GM23338 (cell line): Measurements from ENCODE around the gene ZNF326. TPM values are rescaled to one million over a fixed set of nuclear protein-coding genes. Genes with fewer than 3 reads are reported as not detected.

Experiments
- ATAC-seq: fragments of 200-7000 bp; cut with Tn5 transposase; 3 replicates; pipeline ENCODE4 v1.9.1; 2020
- DNase-seq: peaks from one replicate; pipeline ENCODE4 v3.0.0-alpha.2; 2015; ENCODE audit warnings: low spot score
- H2AFZ ChIP-seq: fragments of 200-600 bp; sonication (generic); 2 replicates; pipeline ENCODE4 v1.8.0; 2016; ENCODE audit warnings: antibody characterized with exemption, mild to moderate bottlenecking, moderate library complexity
- H3F3A ChIP-seq: fragments of 200-600 bp; sonication (generic); replicated peaks from 2 replicates; pipeline ENCODE4 v1.8.0; 2017; ENCODE audit warnings: antibody characterized with exemption, mixed run types, low read depth
- H3K27ac ChIP-seq: fragments of 200-600 bp; sonication (generic); 2 replicates; pipeline ENCODE4 v1.6.1; 2016; ENCODE audit warnings: low read depth
- H3K27me3 ChIP-seq: fragments of 200-600 bp; sonication (generic); 2 replicates; pipeline ENCODE4 v1.8.0; 2016; ENCODE audit warnings: mild to moderate bottlenecking, mixed run types, moderate library complexity; ENCODE audit not compliant: insufficient read depth
- H3K36me3 ChIP-seq: fragments of 200-600 bp; sonication (generic); 2 replicates; pipeline ENCODE4 v1.8.0; 2016; ENCODE audit warnings: mild to moderate bottlenecking; ENCODE audit not compliant: insufficient read depth
- H3K4me1 ChIP-seq: fragments of 200-600 bp; sonication (generic); 2 replicates; pipeline ENCODE4 v1.8.0; 2016; ENCODE audit warnings: mild to moderate bottlenecking, moderate library complexity; ENCODE audit not compliant: insufficient read depth
- H3K4me2 ChIP-seq: fragments of 200-600 bp; sonication (generic); 2 replicates; pipeline ENCODE4 v1.7.1; 2017; ENCODE audit warnings: mixed run types
- H3K4me3 ChIP-seq: fragments of 200-600 bp; sonication (generic); 2 replicates; pipeline ENCODE4 v1.6.1; 2016; ENCODE audit warnings: mixed run types
- H3K79me2 ChIP-seq: fragments of 200-600 bp; sonication (generic); replicated peaks from 2 replicates; pipeline ENCODE4 v1.8.0; 2017; ENCODE audit warnings: mild to moderate bottlenecking; ENCODE audit not compliant: insufficient read depth
- H3K9me2 ChIP-seq: fragments of 200-600 bp; sonication (generic); 2 replicates; pipeline ENCODE4 v1.8.0; 2017; ENCODE audit not compliant: insufficient read depth
- H4K20me1 ChIP-seq: fragments of 200-600 bp; sonication (generic); replicated peaks from 2 replicates; pipeline ENCODE4 v1.8.0; 2017; ENCODE audit warnings: mild to moderate bottlenecking; ENCODE audit not compliant: insufficient read depth
- H3K27ac Mint-ChIP-seq: 2 replicates; pipeline ENCODE4 v1.8.0; 2020; ENCODE audit warnings: inconsistent platforms, mild to moderate bottlenecking, moderate library complexity, mixed read lengths
- H3K27me3 Mint-ChIP-seq: 3 replicates; pipeline ENCODE4 v1.8.0; 2022; ENCODE audit warnings: low read depth, mild to moderate bottlenecking, moderate library complexity, mixed read lengths, inconsistent platforms; ENCODE audit not compliant: insufficient read depth, poor library complexity
- H3K36me3 Mint-ChIP-seq: 3 replicates; pipeline ENCODE4 v1.8.0; 2021; ENCODE audit warnings: low read depth, mild to moderate bottlenecking, inconsistent platforms, moderate library complexity, mixed read lengths
- H3K4me1 Mint-ChIP-seq: 3 replicates; pipeline ENCODE4 v1.8.0; 2020; ENCODE audit warnings: mild to moderate bottlenecking, inconsistent platforms, mixed read lengths
- H3K4me3 Mint-ChIP-seq: 3 replicates; pipeline ENCODE4 v1.8.0; 2021; ENCODE audit warnings: moderate library complexity, mild to moderate bottlenecking, inconsistent platforms, mixed read lengths
- H3K9me3 Mint-ChIP-seq: 3 replicates; pipeline ENCODE4 v1.8.0; 2020; ENCODE audit warnings: moderate library complexity, mild to moderate bottlenecking, inconsistent platforms, mixed read lengths
- CREB1 ChIP-seq: fragments of 250-450 bp; sonication (Bioruptor Pico); IDR thresholded peaks from 2 replicates; pipeline ENCODE4 v1.5.0; 2020; ENCODE audit warnings: low read depth, mild to moderate bottlenecking, moderate library complexity
- EZH2 ChIP-seq: fragments of 200-600 bp; sonication (generic); IDR thresholded peaks from one replicate; pipeline ENCODE4 v1.8.0; 2017; ENCODE audit warnings: antibody characterized with exemption, mild to moderate bottlenecking, low read depth; ENCODE audit not compliant: unreplicated experiment
- EZH2phosphoT487 ChIP-seq: fragments of 200-600 bp; sonication (generic); IDR thresholded peaks from one replicate; pipeline ENCODE4 v1.8.1; 2018; ENCODE audit warnings: antibody characterized with exemption; ENCODE audit not compliant: unreplicated experiment
- JUNB ChIP-seq: IDR thresholded peaks from one replicate; pipeline ENCODE4 v1.6.1; 2016; ENCODE audit warnings: antibody characterized with exemption; ENCODE audit not compliant: unreplicated experiment
- NANOG ChIP-seq: IDR thresholded peaks from 2 replicates; pipeline ENCODE4 v1.6.1; 2016; ENCODE audit warnings: antibody characterized with exemption, borderline replicate concordance
- POLR2AphosphoS5 ChIP-seq: IDR thresholded peaks from 2 replicates; pipeline ENCODE4 v1.6.1; 2016; ENCODE audit warnings: antibody characterized with exemption, low read depth
- STAT1 ChIP-seq: IDR thresholded peaks from one replicate; pipeline ENCODE4 v1.6.1; 2016; ENCODE audit warnings: antibody characterized with exemption; ENCODE audit not compliant: unreplicated experiment
- ZNF114 ChIP-seq: fragments of 250-450 bp; sonication (Bioruptor Pico); IDR thresholded peaks from 2 replicates; pipeline ENCODE4 v1.5.0; 2020; ENCODE audit warnings: mild to moderate bottlenecking, moderate library complexity
- ZNF331 ChIP-seq: fragments of 250-450 bp; sonication (Bioruptor Pico); IDR thresholded peaks from 2 replicates; pipeline ENCODE4 v1.5.0; 2020; ENCODE audit warnings: low read depth, mild to moderate bottlenecking, moderate library complexity
- polyA plus RNA-seq: library from polyadenylated mRNA; unstranded; fragments of >200 nt; fragmentation: Nextera tagmentation; extraction: Ambion mirVana; gene quantifications from 2 replicates; pipeline ENCODE4 v1.2.1, GENCODE V29; 2016
- total RNA-seq: library from RNA; depleted of rRNA; stranded (reverse); fragments of >200 nt; shearing (Covaris generic); gene quantifications from 2 replicates; pipeline ENCODE4 v1.2.3, GENCODE V29; 2014
- TF ChIP-seq, protein P1 (sequence below), 2 experiments: fragments of 200-600 bp in 1 of 2; sonication (generic) in 1 of 2; conservative IDR thresholded peaks; 2 replicates each; pipeline versions ENCODE4 v1.5.1 to v1.6.1; 2016 to 2017; ENCODE audit warnings: antibody characterized with exemption in 2 of 2, low read depth in 2 of 2, mild to moderate bottlenecking in 2 of 2, moderate library complexity in 1 of 2
- TF ChIP-seq, protein P2 (sequence below): IDR thresholded peaks from one replicate; pipeline ENCODE4 v1.6.1; 2018; ENCODE audit warnings: antibody characterized with exemption; ENCODE audit not compliant: unreplicated experiment
- TF ChIP-seq, protein P3 (sequence below): IDR thresholded peaks from 2 replicates; pipeline ENCODE4 v1.6.1; 2016; ENCODE audit warnings: antibody characterized with exemption
- TF ChIP-seq, protein P4 (sequence below): fragments of 250-450 bp; sonication (Bioruptor Pico); IDR thresholded peaks from 2 replicates; pipeline ENCODE4 v1.5.0; 2020; ENCODE audit warnings: mild to moderate bottlenecking, moderate library complexity

Gene ZNF326
- total and polyA plus RNA-seq, 2 experiments from 2014 or later: 28.6 to 35.1 TPM

DNA sequence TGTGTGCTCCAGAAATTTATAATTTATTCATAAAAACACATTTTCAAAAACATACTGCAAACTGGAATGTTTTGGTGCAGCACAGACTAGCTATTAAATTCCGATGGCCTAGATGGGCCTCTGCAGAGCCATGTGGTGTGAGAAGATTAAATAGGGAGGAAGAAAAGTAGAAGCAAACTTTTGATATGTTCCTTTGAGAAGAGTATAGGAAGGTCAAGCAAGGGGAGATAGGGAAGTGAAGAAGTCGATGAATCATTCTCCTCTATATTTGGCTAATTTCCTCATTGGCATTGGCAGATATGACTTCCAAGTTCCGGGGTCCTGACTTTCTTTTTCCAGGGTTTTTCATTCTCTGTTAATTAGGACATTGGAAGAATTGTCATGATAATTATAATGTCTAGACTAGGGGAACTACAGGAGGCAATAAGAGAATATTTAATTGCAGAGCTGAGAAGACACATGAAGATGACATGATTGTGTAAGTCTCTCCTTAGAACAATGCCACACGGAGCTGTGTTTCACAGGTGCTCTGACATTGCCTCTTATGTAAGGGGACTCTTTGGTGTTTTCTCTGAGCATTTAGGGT, 19.3 kb upstream of the ZNF326 start:
- Histone ChIP-seq H3K36me3 (no peaks in the 10 kb centered on the region), H3K4me1 (peaks cover 5% of the 10 kb centered on the region), H4K20me1 (no peaks in the 10 kb centered on the region), H3K9me2 (no peaks in the 10 kb centered on the region; the same call in 1 of the 2 replicates), H3K27ac (no peak overlapping the region), H3K4me3 (no peak overlapping the region), H3F3A (no peaks in the 10 kb centered on the region), H3K4me2 (no peak overlapping the region), H3K27me3 (no peaks in the 10 kb centered on the region), H2AFZ (no peak overlapping the region), H3K79me2 (no peaks in the 10 kb centered on the region)
- H3K27ac Mint-ChIP-seq: no peak overlapping the region
- H3K9me3 Mint-ChIP-seq: no peaks in the 10 kb centered on the region
- no peak overlapping the region for H3K4me3 Mint-ChIP-seq
- H3K4me1 Mint-ChIP-seq: peaks cover 4% of the 10 kb centered on the region; the same call in 2 of the 3 replicates
- H3K36me3 Mint-ChIP-seq: no peaks in the 10 kb centered on the region
- no peak for DNase-seq
- no peaks in the 10 kb centered on the region for H3K27me3 Mint-ChIP-seq
- TF ChIP-seq, protein P1, sequence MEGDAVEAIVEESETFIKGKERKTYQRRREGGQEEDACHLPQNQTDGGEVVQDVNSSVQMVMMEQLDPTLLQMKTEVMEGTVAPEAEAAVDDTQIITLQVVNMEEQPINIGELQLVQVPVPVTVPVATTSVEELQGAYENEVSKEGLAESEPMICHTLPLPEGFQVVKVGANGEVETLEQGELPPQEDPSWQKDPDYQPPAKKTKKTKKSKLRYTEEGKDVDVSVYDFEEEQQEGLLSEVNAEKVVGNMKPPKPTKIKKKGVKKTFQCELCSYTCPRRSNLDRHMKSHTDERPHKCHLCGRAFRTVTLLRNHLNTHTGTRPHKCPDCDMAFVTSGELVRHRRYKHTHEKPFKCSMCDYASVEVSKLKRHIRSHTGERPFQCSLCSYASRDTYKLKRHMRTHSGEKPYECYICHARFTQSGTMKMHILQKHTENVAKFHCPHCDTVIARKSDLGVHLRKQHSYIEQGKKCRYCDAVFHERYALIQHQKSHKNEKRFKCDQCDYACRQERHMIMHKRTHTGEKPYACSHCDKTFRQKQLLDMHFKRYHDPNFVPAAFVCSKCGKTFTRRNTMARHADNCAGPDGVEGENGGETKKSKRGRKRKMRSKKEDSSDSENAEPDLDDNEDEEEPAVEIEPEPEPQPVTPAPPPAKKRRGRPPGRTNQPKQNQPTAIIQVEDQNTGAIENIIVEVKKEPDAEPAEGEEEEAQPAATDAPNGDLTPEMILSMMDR (conservative IDR thresholded peaks at IDR 0.05; ENCODE audit: low read depth in 2 of 2): no peak
- TF ChIP-seq, protein P2, sequence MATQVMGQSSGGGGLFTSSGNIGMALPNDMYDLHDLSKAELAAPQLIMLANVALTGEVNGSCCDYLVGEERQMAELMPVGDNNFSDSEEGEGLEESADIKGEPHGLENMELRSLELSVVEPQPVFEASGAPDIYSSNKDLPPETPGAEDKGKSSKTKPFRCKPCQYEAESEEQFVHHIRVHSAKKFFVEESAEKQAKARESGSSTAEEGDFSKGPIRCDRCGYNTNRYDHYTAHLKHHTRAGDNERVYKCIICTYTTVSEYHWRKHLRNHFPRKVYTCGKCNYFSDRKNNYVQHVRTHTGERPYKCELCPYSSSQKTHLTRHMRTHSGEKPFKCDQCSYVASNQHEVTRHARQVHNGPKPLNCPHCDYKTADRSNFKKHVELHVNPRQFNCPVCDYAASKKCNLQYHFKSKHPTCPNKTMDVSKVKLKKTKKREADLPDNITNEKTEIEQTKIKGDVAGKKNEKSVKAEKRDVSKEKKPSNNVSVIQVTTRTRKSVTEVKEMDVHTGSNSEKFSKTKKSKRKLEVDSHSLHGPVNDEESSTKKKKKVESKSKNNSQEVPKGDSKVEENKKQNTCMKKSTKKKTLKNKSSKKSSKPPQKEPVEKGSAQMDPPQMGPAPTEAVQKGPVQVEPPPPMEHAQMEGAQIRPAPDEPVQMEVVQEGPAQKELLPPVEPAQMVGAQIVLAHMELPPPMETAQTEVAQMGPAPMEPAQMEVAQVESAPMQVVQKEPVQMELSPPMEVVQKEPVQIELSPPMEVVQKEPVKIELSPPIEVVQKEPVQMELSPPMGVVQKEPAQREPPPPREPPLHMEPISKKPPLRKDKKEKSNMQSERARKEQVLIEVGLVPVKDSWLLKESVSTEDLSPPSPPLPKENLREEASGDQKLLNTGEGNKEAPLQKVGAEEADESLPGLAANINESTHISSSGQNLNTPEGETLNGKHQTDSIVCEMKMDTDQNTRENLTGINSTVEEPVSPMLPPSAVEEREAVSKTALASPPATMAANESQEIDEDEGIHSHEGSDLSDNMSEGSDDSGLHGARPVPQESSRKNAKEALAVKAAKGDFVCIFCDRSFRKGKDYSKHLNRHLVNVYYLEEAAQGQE: no peak
- TF ChIP-seq, protein P3, sequence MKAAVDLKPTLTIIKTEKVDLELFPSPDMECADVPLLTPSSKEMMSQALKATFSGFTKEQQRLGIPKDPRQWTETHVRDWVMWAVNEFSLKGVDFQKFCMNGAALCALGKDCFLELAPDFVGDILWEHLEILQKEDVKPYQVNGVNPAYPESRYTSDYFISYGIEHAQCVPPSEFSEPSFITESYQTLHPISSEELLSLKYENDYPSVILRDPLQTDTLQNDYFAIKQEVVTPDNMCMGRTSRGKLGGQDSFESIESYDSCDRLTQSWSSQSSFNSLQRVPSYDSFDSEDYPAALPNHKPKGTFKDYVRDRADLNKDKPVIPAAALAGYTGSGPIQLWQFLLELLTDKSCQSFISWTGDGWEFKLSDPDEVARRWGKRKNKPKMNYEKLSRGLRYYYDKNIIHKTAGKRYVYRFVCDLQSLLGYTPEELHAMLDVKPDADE: no peak
- TF ChIP-seq NANOG (no peak), STAT1 (no peak), ZNF331 (no peak), CREB1 (CRISPR knock-in tag) (no peak), EZH2 (no peak), EZH2phosphoT487 (no peak), JUNB (no peak), ZNF114 (CRISPR knock-in tag) (no peak), POLR2AphosphoS5 (no peak)
- TF ChIP-seq, protein P4, sequence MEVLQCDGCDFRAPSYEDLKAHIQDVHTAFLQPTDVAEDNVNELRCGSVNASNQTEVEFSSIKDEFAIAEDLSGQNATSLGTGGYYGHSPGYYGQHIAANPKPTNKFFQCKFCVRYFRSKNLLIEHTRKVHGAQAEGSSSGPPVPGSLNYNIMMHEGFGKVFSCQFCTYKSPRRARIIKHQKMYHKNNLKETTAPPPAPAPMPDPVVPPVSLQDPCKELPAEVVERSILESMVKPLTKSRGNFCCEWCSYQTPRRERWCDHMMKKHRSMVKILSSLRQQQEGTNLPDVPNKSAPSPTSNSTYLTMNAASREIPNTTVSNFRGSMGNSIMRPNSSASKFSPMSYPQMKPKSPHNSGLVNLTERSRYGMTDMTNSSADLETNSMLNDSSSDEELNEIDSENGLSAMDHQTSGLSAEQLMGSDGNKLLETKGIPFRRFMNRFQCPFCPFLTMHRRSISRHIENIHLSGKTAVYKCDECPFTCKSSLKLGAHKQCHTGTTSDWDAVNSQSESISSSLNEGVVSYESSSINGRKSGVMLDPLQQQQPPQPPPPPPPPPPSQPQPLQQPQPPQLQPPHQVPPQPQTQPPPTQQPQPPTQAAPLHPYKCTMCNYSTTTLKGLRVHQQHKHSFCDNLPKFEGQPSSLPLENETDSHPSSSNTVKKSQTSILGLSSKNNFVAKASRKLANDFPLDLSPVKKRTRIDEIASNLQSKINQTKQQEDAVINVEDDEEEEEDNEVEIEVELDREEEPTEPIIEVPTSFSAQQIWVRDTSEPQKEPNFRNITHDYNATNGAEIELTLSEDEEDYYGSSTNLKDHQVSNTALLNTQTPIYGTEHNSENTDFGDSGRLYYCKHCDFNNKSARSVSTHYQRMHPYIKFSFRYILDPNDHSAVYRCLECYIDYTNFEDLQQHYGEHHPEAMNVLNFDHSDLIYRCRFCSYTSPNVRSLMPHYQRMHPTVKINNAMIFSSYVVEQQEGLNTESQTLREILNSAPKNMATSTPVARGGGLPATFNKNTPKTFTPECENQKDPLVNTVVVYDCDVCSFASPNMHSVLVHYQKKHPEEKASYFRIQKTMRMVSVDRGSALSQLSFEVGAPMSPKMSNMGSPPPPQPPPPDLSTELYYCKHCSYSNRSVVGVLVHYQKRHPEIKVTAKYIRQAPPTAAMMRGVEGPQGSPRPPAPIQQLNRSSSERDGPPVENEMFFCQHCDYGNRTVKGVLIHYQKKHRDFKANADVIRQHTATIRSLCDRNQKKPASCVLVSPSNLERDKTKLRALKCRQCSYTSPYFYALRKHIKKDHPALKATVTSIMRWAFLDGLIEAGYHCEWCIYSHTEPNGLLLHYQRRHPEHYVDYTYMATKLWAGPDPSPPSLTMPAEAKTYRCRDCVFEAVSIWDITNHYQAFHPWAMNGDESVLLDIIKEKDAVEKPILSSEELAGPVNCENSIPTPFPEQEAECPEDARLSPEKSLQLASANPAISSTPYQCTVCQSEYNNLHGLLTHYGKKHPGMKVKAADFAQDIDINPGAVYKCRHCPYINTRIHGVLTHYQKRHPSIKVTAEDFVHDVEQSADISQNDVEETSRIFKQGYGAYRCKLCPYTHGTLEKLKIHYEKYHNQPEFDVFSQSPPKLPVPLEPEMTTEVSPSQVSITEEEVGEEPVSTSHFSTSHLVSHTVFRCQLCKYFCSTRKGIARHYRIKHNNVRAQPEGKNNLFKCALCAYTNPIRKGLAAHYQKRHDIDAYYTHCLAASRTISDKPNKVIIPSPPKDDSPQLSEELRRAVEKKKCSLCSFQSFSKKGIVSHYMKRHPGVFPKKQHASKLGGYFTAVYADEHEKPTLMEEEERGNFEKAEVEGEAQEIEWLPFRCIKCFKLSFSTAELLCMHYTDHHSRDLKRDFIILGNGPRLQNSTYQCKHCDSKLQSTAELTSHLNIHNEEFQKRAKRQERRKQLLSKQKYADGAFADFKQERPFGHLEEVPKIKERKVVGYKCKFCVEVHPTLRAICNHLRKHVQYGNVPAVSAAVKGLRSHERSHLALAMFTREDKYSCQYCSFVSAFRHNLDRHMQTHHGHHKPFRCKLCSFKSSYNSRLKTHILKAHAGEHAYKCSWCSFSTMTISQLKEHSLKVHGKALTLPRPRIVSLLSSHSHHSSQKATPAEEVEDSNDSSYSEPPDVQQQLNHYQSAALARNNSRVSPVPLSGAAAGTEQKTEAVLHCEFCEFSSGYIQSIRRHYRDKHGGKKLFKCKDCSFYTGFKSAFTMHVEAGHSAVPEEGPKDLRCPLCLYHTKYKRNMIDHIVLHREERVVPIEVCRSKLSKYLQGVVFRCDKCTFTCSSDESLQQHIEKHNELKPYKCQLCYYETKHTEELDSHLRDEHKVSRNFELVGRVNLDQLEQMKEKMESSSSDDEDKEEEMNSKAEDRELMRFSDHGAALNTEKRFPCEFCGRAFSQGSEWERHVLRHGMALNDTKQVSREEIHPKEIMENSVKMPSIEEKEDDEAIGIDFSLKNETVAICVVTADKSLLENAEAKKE (CRISPR knock-in tag): no peak
- no peak for ATAC-seq
